ENCODE measurements around the gene CCR4. TPM values are rescaled to one million over a fixed set of nuclear protein-coding genes. Genes with fewer than 3 reads are reported as not detected.

The CCR4 gene
- total and polyA plus RNA-seq, 2 experiments from 2014 or later = not detected

DNA sequence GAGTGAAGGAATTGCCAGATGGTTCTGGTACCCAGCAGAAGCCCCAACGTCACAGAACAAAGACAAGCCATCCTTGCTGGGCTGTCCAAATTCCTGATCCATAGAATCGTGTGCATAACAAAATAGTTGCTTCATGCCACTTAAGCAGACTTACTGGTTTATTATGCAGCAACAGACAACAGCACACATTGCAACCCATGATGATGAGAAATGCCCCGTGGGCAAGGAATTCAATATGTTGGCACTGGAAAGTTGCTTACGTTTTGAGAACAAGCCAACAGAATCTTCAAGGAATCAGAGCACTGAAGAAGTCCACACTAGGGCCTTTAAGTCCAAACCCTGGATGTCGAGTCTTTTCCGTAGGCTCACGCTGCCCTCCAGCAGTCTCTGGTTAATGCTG lies 40.3 kb downstream of the CCR4 start:
- Histone ChIP-seq H3K27me3 (replicated peaks; ENCODE audit: insufficient read depth) (no peaks in the 10 kb centered on the region), H3F3A (ENCODE audit: insufficient read depth) (no peaks in the 10 kb centered on the region), H2AFZ (no peak overlapping the region), H3K9ac (no peak overlapping the region), H3K4me3 (no peak overlapping the region), H3K79me2 (ENCODE audit: insufficient read depth) (no peaks in the 10 kb centered on the region), H3K4me2 (ENCODE audit: unreplicated experiment) (no peak overlapping the region), H3K9me3 (ENCODE audit: low read depth) (no peaks in the 10 kb centered on the region), H3K4me1 (ENCODE audit: insufficient read depth) (no peaks in the 10 kb centered on the region), H3K9me2 (ENCODE audit: insufficient read depth) (no peaks in the 10 kb centered on the region), H3K27ac (no peak overlapping the region), H3K36me3 (ENCODE audit: low read depth) (peaks cover 7% of the 10 kb centered on the region; the same call in 1 of the 2 replicates), H4K20me1 (ENCODE audit: insufficient read depth) (no peaks in the 10 kb centered on the region)
- DNase-seq = no peak
- in situ Hi-C loops (cut with MboI) = no loop called here
- no peak for TF ChIP-seq EZH2phosphoT487 (IDR thresholded peaks at IDR 0.05; ENCODE audit: insufficient read depth, low read depth)
- no peak for TF ChIP-seq EZH2 (IDR thresholded peaks at IDR 0.05; ENCODE audit: insufficient read depth, poor library complexity, severe bottlenecking)
- WGBS, 2 experiments (ENCODE audit: low coverage in 1 of 2, low lambda C conversion rate in 2 of 2, missing lambda C conversion rate in 2 of 2) = 76 to 79% methylated on average over 7 of the region's 7 CpGs

DNA sequence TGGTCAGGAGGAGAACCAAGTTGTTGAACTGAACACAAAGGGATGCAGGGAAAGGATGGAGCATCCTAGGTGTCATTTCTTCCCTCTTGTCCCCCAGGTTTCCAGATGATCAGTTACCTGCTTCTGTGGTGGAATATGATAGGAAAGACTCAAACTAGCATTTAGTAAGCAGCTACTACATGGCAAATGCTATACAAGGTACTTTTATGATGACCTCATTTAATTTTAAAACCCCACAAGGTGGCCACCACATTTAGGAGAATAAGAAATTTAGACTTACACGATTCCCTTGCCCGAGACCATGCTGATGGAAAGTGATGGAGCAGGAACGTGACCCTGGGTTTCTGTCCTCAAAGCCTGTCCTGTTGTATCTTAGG lies 40.9 kb downstream of the CCR4 start:
- no peak overlapping the region for H3K9ac ChIP-seq
- H2AFZ ChIP-seq = no peak overlapping the region
- no peaks in the 10 kb centered on the region for H3K79me2 ChIP-seq (ENCODE audit: insufficient read depth)
- peaks cover 8% of the 10 kb centered on the region; the same call in 1 of the 2 replicates for H3K36me3 ChIP-seq (ENCODE audit: low read depth)
- H3K4me1 ChIP-seq (ENCODE audit: insufficient read depth) = no peaks in the 10 kb centered on the region
- in situ Hi-C loops (cut with MboI) = no loop called here
- WGBS, 2 experiments (ENCODE audit: low coverage in 1 of 2, low lambda C conversion rate in 2 of 2, missing lambda C conversion rate in 2 of 2) = 84 to 85% methylated on average over 3 of the region's 3 CpGs
- no peak overlapping the region for H3K4me2 ChIP-seq (ENCODE audit: unreplicated experiment)
- TF ChIP-seq EZH2phosphoT487 (IDR thresholded peaks at IDR 0.05; ENCODE audit: insufficient read depth, low read depth) (no peak), EZH2 (IDR thresholded peaks at IDR 0.05; ENCODE audit: insufficient read depth, poor library complexity, severe bottlenecking) (no peak)
- DNase-seq = no peak
- no peaks in the 10 kb centered on the region for H3K9me2 ChIP-seq (ENCODE audit: insufficient read depth)
- H3K27ac ChIP-seq = no peak overlapping the region
- no peak overlapping the region for H3K4me3 ChIP-seq
- H3K27me3 ChIP-seq (replicated peaks; ENCODE audit: insufficient read depth) = no peaks in the 10 kb centered on the region
- H4K20me1 ChIP-seq (ENCODE audit: insufficient read depth) = no peaks in the 10 kb centered on the region
- no peaks in the 10 kb centered on the region for H3K9me3 ChIP-seq (ENCODE audit: low read depth)
- no peaks in the 10 kb centered on the region for H3F3A ChIP-seq (ENCODE audit: insufficient read depth)

DNA sequence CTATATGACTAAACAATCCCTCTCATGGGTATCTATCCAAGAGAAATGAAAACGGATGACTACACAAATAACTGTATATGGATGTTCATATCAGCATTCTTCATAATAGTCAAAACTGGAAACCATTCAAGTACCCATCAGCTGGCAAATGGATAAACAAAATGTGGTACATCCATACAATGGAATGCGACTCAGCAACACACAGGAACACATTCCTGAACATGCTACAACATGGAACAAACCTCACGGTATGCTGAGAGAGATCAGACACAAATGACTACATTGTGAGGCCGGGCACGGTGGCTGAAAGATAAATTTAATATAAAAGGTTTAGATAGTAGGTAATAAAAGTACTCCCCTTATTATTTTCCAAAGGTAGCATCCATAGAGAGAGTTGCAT lies 42.6 kb downstream of the CCR4 start:
- Histone ChIP-seq H2AFZ (no peak overlapping the region), H3K9me3 (ENCODE audit: low read depth) (no peaks in the 10 kb centered on the region), H3K4me1 (ENCODE audit: insufficient read depth) (no peaks in the 10 kb centered on the region), H3K4me3 (no peak overlapping the region), H3F3A (ENCODE audit: insufficient read depth) (no peaks in the 10 kb centered on the region), H3K36me3 (ENCODE audit: low read depth) (peaks cover 8% of the 10 kb centered on the region; the same call in 1 of the 2 replicates), H3K27ac (no peak overlapping the region), H3K79me2 (ENCODE audit: insufficient read depth) (no peaks in the 10 kb centered on the region), H3K9ac (no peak overlapping the region), H3K4me2 (ENCODE audit: unreplicated experiment) (no peak overlapping the region), H4K20me1 (ENCODE audit: insufficient read depth) (no peaks in the 10 kb centered on the region), H3K27me3 (replicated peaks; ENCODE audit: insufficient read depth) (no peaks in the 10 kb centered on the region), H3K9me2 (ENCODE audit: insufficient read depth) (no peaks in the 10 kb centered on the region)
- in situ Hi-C loops (cut with MboI) = no loop called here
- DNase-seq = no peak
- no peak for TF ChIP-seq EZH2phosphoT487 (IDR thresholded peaks at IDR 0.05; ENCODE audit: insufficient read depth, low read depth)
- TF ChIP-seq EZH2 (IDR thresholded peaks at IDR 0.05; ENCODE audit: insufficient read depth, poor library complexity, severe bottlenecking) = no peak
- WGBS, 2 experiments (ENCODE audit: low coverage in 1 of 2, low lambda C conversion rate in 2 of 2, missing lambda C conversion rate in 2 of 2) = 92 to 93% methylated on average over 5 of the region's 5 CpGs

DNA sequence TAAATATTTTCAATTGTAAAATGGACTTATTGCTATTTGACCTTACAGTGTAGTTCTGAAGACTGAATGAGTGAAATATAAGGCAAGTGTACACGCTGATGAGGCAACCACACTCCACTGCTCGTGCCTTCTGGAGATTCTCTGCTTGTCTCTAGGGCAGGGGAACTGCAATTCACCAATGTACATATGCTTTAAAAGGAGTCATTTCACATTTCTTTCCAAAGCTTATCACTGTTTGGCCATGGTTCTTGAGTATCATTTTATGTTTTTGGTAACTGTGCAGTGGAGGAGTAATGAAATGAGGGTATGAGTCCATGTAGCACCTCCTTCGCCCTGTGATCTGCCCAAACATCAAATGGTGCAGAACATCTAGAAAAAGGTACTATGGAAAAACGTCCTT lies 43.7 kb downstream of the CCR4 start:
- TF ChIP-seq EZH2phosphoT487 (IDR thresholded peaks at IDR 0.05; ENCODE audit: insufficient read depth, low read depth) (no peak), EZH2 (IDR thresholded peaks at IDR 0.05; ENCODE audit: insufficient read depth, poor library complexity, severe bottlenecking) (no peak)
- 80 to 89% methylated on average over 4 of the region's 4 CpGs for WGBS, 2 experiments (ENCODE audit: low coverage in 1 of 2, low lambda C conversion rate in 2 of 2, missing lambda C conversion rate in 2 of 2)
- Histone ChIP-seq H3K36me3 (ENCODE audit: low read depth) (peaks cover 8% of the 10 kb centered on the region; the same call in 1 of the 2 replicates), H3K4me3 (no peak overlapping the region), H4K20me1 (ENCODE audit: insufficient read depth) (no peaks in the 10 kb centered on the region), H3K4me2 (ENCODE audit: unreplicated experiment) (no peak overlapping the region), H3K27me3 (replicated peaks; ENCODE audit: insufficient read depth) (no peaks in the 10 kb centered on the region), H3F3A (ENCODE audit: insufficient read depth) (no peaks in the 10 kb centered on the region), H3K9me3 (ENCODE audit: low read depth) (no peaks in the 10 kb centered on the region), H3K9me2 (ENCODE audit: insufficient read depth) (no peaks in the 10 kb centered on the region), H3K4me1 (ENCODE audit: insufficient read depth) (no peaks in the 10 kb centered on the region), H3K27ac (no peak overlapping the region), H2AFZ (no peak overlapping the region), H3K79me2 (ENCODE audit: insufficient read depth) (no peaks in the 10 kb centered on the region), H3K9ac (no peak overlapping the region)
- in situ Hi-C loops (cut with MboI) = no loop called here
- DNase-seq = no peak

Data from GM23248 (cell line).